OCI-LY3 (cell line): ENCODE data around the gene CLCN1.

ENCODE experiments used
- H2AFZ ChIP-seq: fragments of 200-600, 300-600 bp; shearing (Covaris generic); 2 replicates; pipeline ENCODE4 v1.6.0; 2014; ENCODE audit warnings: antibody characterized with exemption, low read depth, low read length
- H3K27ac ChIP-seq: fragments of 200-600, 300-600 bp; sonication (generic); 2 replicates; pipeline ENCODE4 v1.5.1; 2014; ENCODE audit warnings: mild to moderate bottlenecking, low read length, moderate library complexity, mixed read lengths
- H3K27me3 ChIP-seq: fragments of 200-600, 300-600 bp; sonication (generic); 2 replicates; pipeline ENCODE4 v1.6.1; 2014; ENCODE audit warnings: low read depth, low read length, mixed read lengths
- H3K36me3 ChIP-seq: fragments of 200-600, 300-600 bp; sonication (generic); replicated peaks from 2 replicates; pipeline ENCODE3; 2014; ENCODE audit warnings: low read depth, low read length, mixed read lengths
- H3K4me1 ChIP-seq: fragments of 300-600, 200-600 bp; sonication (generic); 2 replicates; pipeline ENCODE4 v1.6.1; 2014; ENCODE audit warnings: low read length, mixed read lengths
- H3K4me2 ChIP-seq: fragments of 200-600, 300-600 bp; sonication (generic); 2 replicates; pipeline ENCODE4 v1.6.1; 2014; ENCODE audit warnings: low read length, mixed read lengths
- H3K4me3 ChIP-seq: fragments of 300-600, 200-600 bp; sonication (generic); 2 replicates; pipeline ENCODE4 v1.5.1; 2014; ENCODE audit warnings: antibody characterized with exemption, mild to moderate bottlenecking, low read length, moderate library complexity
- H3K79me2 ChIP-seq: fragments of 300-600, 200-600 bp; shearing (Covaris generic); 2 replicates; pipeline ENCODE4 v1.6.1; 2014; ENCODE audit warnings: mild to moderate bottlenecking, low read length, mixed read lengths
- H3K9ac ChIP-seq: fragments of 300-600, 200-600 bp; shearing (Covaris generic); 2 replicates; pipeline ENCODE4 v1.6.0; 2014; ENCODE audit warnings: mild to moderate bottlenecking, low read length, moderate library complexity
- H3K9me3 ChIP-seq: fragments of 200-600, 300-600 bp; shearing (Covaris generic); 2 replicates; pipeline ENCODE4 v1.6.1; 2014; ENCODE audit warnings: low read length, mixed read lengths; ENCODE audit not compliant: insufficient read depth
- H4K20me1 ChIP-seq: fragments of 200-600, 300-600 bp; sonication (generic); 2 replicates; pipeline ENCODE4 v1.6.1; 2016; ENCODE audit warnings: low read length, mixed read lengths; ENCODE audit not compliant: insufficient read depth
- EZH2phosphoT487 ChIP-seq: fragments of 200-600 bp; shearing (Covaris generic); IDR thresholded peaks from 2 replicates; pipeline ENCODE4 v1.6.1; 2018; ENCODE audit warnings: antibody characterized with exemption, mixed run types, low read depth
- TF ChIP-seq, protein P1 (sequence below): fragments of 200-600, 300-600 bp; sonication (generic); IDR thresholded peaks from 2 replicates; pipeline ENCODE4 v1.5.1; 2014; ENCODE audit warnings: antibody characterized with exemption, low read length, low read depth

The CLCN1 gene

DNA sequence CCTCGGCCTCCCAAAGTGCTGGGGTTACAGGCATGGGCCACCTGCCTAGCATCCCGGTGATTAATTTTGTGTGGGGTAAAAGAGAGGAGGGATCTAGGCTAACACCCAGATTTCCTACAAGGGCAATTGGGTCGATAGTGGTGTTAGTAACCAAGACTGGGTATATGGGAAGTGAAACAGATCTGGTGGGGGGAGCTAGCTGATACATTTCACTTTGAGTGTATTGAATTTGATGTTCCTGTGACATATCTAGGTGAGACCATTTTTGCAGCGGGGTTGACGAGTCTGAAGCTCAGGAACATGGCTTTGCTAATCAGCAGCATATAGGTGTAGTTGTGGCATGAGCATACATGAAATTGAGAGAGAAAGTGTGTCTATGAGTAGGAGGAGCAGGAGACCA is 12.0 kb downstream of the CLCN1 start:
- no peaks in the 10 kb centered on the region for H3K36me3 ChIP-seq
- peaks cover 22% of the 10 kb centered on the region for H3K4me1 ChIP-seq
- no peaks in the 10 kb centered on the region for H4K20me1 ChIP-seq
- TF ChIP-seq EZH2phosphoT487: no peak
- TF ChIP-seq, protein P1, sequence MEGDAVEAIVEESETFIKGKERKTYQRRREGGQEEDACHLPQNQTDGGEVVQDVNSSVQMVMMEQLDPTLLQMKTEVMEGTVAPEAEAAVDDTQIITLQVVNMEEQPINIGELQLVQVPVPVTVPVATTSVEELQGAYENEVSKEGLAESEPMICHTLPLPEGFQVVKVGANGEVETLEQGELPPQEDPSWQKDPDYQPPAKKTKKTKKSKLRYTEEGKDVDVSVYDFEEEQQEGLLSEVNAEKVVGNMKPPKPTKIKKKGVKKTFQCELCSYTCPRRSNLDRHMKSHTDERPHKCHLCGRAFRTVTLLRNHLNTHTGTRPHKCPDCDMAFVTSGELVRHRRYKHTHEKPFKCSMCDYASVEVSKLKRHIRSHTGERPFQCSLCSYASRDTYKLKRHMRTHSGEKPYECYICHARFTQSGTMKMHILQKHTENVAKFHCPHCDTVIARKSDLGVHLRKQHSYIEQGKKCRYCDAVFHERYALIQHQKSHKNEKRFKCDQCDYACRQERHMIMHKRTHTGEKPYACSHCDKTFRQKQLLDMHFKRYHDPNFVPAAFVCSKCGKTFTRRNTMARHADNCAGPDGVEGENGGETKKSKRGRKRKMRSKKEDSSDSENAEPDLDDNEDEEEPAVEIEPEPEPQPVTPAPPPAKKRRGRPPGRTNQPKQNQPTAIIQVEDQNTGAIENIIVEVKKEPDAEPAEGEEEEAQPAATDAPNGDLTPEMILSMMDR: no peak
- H3K9ac ChIP-seq: no peak overlapping the region
- no peak overlapping the region for H3K27ac ChIP-seq
- peak overlapping the region; percentile 82 for H3K4me2 ChIP-seq
- H2AFZ ChIP-seq: peak overlapping the region; percentile 48; the same call in 1 of the 2 replicates
- H3K9me3 ChIP-seq: no peaks in the 10 kb centered on the region
- no peaks in the 10 kb centered on the region for H3K27me3 ChIP-seq
- peak overlapping the region; percentile 53 for H3K4me3 ChIP-seq
- H3K79me2 ChIP-seq: no peaks in the 10 kb centered on the region

DNA sequence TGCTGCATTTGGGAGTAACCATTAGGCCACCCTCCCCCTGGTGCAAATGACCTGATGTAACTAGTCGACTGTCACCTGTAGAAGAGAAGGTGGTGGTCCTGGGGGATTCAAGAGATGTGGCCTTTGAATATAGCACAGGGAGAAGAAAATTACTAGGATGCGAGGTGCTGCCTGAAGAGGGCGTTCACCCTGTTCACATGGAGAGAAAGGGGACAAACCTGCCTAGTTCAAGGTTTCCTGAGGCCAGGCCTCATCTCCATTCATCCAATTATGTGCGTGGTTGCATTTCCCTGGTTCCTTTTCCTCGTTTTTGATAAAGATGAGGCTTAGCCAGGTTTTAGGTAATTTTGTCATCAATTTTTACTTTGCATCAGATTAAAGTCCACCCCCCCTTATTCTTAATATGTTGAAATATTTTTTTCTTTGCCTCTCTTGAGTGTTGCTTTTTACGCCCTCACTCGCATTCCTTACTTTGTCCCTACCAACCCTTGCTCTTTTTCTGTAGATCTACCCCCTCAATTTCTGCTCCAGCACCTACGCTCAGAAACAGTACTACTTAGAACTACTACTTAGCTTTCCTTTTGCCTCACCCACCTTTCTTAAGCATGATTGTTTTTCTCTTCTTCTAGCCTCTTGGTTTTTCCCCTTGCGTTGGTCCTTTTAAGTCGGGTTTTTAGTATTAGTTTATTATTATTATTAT is 13.7 kb downstream of the CLCN1 start:
- H3K27ac ChIP-seq: no peak overlapping the region
- H3K9ac ChIP-seq: no peak overlapping the region
- H3K9me3 ChIP-seq: no peaks in the 10 kb centered on the region
- H4K20me1 ChIP-seq: no peaks in the 10 kb centered on the region
- no peak overlapping the region for H3K4me2 ChIP-seq
- no peak overlapping the region for H3K4me3 ChIP-seq
- no peak overlapping the region for H2AFZ ChIP-seq
- H3K36me3 ChIP-seq: no peaks in the 10 kb centered on the region
- no peaks in the 10 kb centered on the region for H3K79me2 ChIP-seq
- H3K4me1 ChIP-seq: peaks cover 22% of the 10 kb centered on the region
- peaks cover 2% of the 10 kb centered on the region; the same call in 1 of the 2 replicates for H3K27me3 ChIP-seq
- TF ChIP-seq, protein P1: 0 out of 2 replicates have a peak, but pooled peaks have one; percentile 25
- TF ChIP-seq EZH2phosphoT487: no peak

- no peak for TF ChIP-seq EZH2phosphoT487
- TF ChIP-seq, protein P1: no peak
- Histone ChIP-seq H4K20me1 (no peaks in the 10 kb centered on the region), H3K36me3 (no peaks in the 10 kb centered on the region), H3K4me2 (no peak overlapping the region), H2AFZ (no peak overlapping the region), H3K4me3 (no peak overlapping the region), H3K9me3 (no peaks in the 10 kb centered on the region), H3K27me3 (peaks cover 2% of the 10 kb centered on the region; the same call in 1 of the 2 replicates), H3K9ac (no peak overlapping the region), H3K4me1 (peaks cover 14% of the 10 kb centered on the region), H3K79me2 (no peaks in the 10 kb centered on the region), H3K27ac (no peak overlapping the region)
Measured at GRCh38 chr7:143331179-143331801, 15.4 kb downstream of the CLCN1 start.

- H3K27me3 ChIP-seq: peaks cover 21% of the 10 kb centered on the region
- H2AFZ ChIP-seq: no peak overlapping the region
- no peaks in the 10 kb centered on the region for H4K20me1 ChIP-seq
- H3K4me1 ChIP-seq: no peaks in the 10 kb centered on the region
- no peak overlapping the region for H3K4me2 ChIP-seq
- H3K79me2 ChIP-seq: no peaks in the 10 kb centered on the region
- H3K27ac ChIP-seq: no peak overlapping the region
- no peaks in the 10 kb centered on the region for H3K36me3 ChIP-seq
- H3K9ac ChIP-seq: no peak overlapping the region
- no peaks in the 10 kb centered on the region for H3K9me3 ChIP-seq
- TF ChIP-seq, protein P1: no peak
- no peak for TF ChIP-seq EZH2phosphoT487
- H3K4me3 ChIP-seq: no peak overlapping the region
Measured at GRCh38 chr7:143334244-143334643, 18.3 kb downstream of the CLCN1 start.
